IMR-90 (cell line): Measurements from ENCODE around the gene CELSR1.

Experiments
- CTCF ChIP-seq: conservative IDR thresholded peaks from 2 replicates; pipeline ENCODE4 v1.5.1; 2012; ENCODE audit warnings: mild to moderate bottlenecking, low read depth, low read length, improper control_type of control experiment
- POLR2A ChIP-seq: IDR thresholded peaks from 2 replicates; pipeline ENCODE4 v1.6.1; 2012; ENCODE audit warnings: mild to moderate bottlenecking, low read depth, low read length
- RCOR1 ChIP-seq: IDR thresholded peaks from 2 replicates; pipeline ENCODE4 v1.6.1; 2012; ENCODE audit warnings: mild to moderate bottlenecking, low read length, improper control_type of control experiment; ENCODE audit not compliant: insufficient replicate concordance
- RFX5 ChIP-seq: IDR thresholded peaks from 2 replicates; pipeline ENCODE4 v1.8.0; 2012; ENCODE audit warnings: low read depth, mild to moderate bottlenecking, low read length, moderate library complexity
- SMC3 ChIP-seq: fragments of 150-350 bp; IDR thresholded peaks from 2 replicates; pipeline ENCODE4 v1.6.1; 2016; ENCODE audit warnings: low read depth, mild to moderate bottlenecking, antibody characterized with exemption, low read length, moderate library complexity

GRCh38 chr22:46354176-46354992, 183.0 kb downstream of the CELSR1 start:
- TF ChIP-seq CTCF (no peak), POLR2A (no peak), RFX5 (no peak), SMC3 (no peak), RCOR1 (no peak)
